G401.6 (cell line): ENCODE data around the gene HTT.

Experiments
- FAIRE-seq: peaks from 2 replicates; lab custom pipeline; 2012; peaks lifted over from hg19 to GRCh38; lab: Jason Lieb, UNC

Gene HTT

DNA sequence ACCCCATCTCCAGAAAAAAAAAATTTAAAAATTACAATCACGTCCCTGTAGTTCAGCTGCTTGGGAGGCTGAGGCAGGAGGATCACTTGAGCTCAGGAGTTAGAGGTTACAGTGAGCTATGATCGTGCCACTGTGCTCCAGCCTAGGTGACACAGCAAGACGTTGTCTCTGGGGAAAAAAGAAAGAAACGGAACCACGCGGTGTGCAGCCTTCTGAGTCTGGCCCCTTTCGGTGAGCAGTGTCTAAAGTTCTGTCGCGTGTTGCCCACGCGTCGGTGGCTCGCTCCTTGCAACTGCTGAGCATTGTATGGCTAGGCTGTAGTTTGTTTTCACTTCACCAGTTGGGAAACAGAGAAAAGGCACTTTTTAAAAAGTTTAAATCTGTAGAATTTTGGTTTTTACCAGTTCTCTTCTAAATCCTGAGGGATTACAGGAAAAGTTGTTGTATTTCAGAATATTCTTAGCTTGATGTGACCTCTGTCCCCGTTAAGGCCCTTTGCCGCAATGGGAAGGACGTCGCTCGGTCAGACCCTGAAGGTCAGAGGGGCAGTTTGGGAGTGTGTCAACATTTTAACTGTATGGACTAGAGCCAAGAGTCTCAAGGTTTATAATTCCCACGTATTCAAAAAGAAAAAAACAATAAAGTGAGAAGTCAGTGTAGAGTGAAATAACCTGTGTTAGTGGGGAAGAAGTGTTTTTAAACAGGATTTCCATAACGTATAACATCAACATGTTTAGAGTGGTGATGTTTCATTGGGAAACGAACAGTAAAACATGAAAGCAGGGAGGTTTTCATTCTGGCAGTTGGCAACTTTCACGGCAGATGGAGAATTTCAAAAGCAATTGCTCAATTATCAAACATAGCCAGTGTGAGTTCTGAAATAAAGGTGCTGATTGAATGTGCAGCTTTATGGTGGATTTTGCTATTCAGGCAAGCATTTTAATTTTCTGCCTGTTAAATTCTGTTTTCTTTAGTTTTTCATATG lies 128.6 kb downstream of the HTT start:
- no peak for FAIRE-seq

DNA sequence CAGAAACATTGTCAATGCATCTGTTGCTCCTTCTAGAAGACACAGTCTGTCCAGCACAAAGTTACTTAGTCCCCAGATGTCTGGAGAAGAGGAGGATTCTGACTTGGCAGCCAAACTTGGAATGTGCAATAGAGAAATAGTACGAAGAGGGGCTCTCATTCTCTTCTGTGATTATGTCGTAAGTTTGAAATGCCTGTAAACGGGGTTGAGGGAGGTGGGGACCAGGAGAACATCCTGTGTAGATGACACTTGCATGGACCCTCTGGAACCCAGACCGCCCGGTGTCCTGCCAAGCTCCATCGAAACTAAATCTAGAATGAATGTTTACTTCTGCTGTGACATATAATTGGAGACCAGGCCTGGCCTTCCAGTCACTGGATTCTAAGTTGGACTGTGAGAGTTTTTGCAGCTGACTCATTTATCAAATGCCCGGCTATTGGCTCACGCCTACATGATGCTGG lies 129.5 kb downstream of the HTT start:
- FAIRE-seq: no peak

DNA sequence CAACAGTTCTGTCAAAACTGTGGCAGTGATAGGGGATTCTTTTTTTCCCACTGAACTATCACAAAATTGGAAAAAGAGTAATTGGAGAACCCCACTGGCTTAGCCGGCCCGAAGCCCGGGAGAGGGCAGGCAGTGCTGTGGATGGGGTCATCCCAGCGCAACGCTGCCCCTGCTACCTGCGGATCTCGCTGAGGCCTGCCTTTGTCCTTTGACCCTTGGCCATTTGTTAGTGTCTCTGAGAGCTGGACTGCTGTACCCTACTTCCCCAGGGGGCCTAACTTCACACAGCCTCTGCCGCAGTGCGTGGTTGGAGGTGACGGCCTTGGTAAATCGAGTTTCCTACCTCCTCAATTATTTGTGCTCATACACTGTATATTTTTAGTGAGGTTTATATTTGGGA lies 131.5 kb downstream of the HTT start:
- no peak for FAIRE-seq

DNA sequence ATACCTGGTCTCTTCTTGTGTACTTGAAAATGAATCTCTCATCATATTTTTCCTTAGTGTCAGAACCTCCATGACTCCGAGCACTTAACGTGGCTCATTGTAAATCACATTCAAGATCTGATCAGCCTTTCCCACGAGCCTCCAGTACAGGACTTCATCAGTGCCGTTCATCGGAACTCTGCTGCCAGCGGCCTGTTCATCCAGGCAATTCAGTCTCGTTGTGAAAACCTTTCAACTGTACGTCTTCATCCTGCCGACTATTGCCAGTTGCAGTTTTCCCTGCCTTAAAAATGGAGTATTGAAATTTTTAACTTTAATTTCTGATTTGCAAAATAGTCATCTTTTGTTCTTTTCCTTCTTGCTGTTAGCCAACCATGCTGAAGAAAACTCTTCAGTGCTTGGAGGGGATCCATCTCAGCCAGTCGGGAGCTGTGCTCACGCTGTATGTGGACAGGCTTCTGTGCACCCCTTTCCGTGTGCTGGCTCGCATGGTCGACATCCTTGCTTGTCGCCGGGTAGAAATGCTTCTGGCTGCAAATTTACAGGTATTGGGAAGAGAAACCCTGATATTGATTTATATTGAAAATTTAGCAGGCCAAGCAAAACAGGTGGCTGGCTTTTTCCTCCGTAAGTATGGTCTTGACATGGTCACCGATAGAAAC lies 132.1 kb downstream of the HTT start:
- no peak for FAIRE-seq

DNA sequence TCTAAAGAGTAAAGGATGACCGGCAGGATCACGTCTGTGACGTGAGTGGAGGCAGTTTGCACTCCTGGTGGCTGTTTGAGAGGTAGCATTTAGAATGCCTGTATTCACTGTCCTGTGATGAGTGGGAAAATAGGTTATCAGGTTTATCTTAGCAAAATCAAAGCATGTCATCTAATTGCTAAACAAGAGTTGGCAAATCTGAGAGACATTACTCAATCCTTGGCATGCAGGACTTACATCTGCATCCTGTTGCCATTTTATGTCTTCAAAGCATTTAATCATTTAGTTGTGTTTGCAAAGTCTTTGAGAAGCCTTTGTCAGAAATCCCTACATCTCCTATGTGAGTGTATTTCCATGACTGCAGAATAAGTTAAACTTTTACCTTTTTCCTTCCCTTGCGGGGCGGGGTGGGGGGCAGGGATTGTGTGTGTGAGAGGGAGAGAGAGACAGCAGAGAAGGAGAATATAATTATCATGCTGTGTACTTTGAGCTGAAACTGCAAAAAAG lies 133.1 kb downstream of the HTT start:
- no peak for FAIRE-seq

DNA sequence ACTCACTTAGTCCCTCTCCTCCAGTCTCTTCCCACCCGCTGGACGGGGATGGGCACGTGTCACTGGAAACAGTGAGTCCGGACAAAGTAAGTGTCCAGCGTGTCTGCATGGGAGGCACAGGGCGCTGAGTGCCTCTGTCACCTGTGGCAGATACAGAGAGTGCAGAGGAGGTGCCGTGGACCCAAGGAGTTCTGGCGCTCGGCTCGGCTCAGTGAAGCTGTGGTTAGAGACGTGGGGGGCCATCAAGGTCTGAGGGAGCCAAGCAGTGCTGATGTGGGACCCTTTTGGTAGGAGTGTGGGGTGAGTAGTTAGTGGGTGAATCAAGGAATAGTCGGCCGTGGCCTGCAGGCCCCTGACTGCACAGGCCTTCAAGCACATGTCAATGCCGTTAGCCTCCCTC lies 134.3 kb downstream of the HTT start:
- FAIRE-seq: no peak

DNA sequence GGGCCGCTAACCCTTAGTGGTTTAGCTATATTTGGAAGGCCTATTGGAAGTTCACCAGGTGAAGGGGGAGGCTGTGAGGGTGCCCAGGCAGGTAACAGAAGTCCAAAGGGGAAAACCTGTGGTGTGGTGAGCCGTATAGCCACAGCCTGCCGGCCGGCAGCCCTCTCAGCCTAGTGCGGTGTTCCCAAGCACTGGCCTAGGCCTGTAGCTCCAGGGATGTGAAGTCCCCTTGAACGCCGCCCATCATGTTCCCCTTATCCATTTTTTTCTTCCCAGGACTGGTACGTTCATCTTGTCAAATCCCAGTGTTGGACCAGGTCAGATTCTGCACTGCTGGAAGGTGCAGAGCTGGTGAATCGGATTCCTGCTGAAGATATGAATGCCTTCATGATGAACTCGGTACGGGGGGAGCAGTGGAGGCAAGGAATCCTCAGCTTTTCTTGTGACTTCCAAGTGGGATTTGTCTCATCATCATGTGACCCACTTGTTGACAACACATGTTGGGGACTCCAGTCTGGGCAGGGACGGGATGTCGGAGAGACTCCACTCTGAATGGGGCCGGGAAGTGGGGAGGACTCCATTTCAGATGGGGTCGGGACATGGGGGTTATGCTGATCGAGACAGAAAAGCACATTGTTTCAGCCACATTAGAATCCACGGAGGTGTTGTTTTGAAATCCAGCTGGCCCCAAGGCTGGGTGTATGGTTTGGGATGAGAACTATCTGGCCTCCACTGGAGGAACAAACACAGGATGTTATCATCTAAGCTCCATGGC lies 135.3 kb downstream of the HTT start:
- no peak for FAIRE-seq

DNA sequence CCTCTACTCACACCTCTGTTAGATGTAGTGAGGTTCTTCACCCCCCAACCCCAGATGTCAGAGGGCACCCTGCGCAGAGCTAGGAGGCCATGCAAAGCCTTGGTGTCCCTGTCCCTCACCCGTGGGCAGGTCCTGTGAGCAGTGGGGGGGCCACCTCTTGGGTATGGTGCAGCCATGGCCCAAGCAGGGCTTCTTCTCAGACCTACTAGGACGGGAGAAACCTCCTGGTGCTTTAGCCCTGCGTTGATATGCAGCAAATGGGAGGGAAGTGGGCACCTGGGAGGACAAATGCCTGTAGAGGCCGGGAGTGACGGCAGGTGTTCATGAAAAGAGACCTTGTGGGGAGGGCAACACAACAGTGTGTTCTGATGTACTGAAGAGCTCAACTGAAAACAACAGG lies 136.0 kb downstream of the HTT start:
- no peak for FAIRE-seq

DNA sequence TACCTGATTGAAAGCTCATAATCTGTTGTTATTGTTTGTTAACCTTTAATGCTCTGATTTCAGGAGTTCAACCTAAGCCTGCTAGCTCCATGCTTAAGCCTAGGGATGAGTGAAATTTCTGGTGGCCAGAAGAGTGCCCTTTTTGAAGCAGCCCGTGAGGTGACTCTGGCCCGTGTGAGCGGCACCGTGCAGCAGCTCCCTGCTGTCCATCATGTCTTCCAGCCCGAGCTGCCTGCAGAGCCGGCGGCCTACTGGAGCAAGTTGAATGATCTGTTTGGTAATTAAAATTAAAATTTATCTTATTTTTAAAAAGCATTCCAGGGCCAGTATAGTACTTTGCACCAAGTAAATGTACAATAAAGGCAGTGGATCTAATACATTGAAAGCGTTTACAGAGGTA lies 137.4 kb downstream of the HTT start:
- no peak for FAIRE-seq

DNA sequence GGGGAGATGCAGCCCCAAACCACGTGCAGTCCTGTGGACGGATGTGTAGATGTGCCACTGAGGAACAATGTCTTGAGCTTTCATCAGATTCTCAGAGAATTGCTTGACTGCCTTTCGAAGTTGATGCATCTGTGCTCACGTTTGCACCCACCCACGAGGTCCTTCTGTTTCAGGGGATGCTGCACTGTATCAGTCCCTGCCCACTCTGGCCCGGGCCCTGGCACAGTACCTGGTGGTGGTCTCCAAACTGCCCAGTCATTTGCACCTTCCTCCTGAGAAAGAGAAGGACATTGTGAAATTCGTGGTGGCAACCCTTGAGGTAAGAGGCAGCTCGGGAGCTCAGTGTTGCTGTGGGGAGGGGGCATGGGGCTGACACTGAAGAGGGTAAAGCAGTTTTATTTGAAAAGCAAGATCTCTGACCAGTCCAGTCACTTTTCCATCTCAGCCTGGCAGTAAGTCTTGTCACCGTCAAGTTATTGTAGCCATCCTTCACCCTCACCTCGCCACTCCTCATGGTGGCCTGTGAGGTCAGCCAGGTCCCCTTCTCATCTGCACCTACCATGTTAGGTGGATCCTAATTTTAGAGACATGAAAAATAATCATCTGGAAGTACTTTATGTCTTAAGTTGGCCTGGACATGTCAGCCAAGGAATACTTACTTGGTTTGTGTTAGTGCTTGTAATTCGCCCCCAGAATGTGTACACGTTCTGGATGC lies 138.1 kb downstream of the HTT start:
- no peak for FAIRE-seq

DNA sequence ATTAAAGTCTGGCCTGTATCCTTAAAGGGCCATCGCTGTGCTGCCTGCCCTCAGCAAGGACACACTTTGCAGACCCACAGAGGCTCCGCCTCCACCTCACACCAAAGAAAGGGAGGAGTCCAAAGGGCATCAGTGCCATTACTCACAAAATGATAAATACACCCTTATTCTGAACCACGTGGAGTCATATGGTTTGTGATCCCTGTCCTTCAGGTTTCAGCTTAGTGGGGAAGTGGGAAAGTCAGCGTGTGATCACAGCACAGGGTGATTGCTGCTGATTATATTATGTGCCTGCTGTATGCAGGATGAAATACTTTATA lies 138.6 kb downstream of the HTT start:
- no peak for FAIRE-seq

DNA sequence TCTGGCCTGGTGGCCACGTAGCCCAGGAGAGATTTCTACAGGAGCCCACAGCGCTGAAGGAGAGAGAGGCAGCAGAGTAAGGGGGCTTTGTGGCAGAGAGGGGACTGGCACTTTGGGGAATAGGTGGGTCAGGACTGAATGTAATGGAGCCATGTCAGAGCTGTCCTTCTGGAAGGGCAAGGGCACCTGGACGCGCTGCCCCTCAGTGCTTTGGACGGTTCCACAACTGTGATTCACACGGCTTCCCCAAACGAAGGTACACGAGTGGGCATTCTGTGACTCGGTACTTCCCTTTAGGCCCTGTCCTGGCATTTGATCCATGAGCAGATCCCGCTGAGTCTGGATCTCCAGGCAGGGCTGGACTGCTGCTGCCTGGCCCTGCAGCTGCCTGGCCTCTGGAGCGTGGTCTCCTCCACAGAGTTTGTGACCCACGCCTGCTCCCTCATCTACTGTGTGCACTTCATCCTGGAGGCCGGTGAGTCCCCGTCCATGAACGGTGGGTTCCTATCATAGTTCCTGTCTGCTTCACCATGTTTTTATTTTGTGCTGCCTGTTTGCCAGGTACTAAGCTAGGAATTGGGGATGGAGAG lies 139.3 kb downstream of the HTT start:
- FAIRE-seq: no peak

DNA sequence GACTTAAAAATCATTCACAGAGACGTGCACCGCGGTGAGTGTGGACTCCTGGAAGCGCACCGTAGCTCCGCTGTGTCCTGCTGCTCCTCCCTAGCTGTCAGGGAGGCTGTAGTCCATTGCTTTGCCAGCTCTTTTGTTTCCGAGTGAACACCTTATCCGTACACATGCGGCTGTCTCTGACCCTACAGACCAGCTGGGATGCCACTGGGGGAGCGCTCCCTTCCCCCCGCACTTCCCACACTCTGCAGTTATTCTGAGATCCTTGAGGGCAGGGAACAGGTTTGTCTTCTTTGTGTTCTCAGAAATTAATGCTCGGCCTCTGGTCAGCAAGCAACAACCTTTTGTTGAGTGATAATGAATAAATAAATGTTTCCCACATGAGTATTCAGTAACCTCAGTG lies 140.8 kb downstream of the HTT start:
- FAIRE-seq: no peak

DNA sequence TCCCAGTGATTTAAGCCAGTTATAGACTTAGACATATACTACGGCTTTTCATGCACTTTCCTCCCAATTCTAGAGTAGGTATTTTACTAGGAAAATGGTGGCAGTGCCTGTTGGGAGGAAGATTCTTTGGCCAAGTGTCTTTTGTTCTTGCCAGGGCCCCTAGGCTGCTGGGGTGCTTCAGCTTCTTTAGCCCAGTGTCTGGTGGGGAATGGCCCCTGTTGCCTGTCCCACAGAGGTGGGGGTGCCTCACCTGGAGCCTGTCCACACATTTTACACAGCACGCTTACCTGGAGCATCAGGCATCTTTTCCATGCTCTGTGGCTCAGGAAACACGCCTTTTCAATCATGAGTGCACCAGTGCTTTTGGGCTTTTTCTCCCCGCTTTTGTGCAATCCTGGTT lies 141.3 kb downstream of the HTT start:
- FAIRE-seq: no peak

DNA sequence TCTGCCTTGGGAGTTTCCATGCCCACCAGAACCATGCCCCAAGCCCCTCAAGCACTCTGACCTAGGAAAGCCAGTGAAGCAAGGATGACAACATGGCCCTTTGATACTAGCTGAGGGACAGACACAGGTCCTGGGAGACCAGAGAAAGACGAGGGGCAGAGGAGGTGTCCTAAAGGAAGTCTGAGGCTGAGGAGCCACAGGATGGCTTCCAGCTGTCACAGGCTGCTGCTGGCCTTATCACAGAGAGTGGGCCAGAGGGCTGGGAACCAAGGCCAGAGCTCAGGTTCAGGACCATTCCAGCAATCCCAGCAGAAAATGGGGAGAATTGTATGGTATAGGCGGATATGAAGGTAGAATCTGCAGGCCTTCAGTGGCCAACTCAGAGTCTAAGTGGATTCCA lies 142.8 kb downstream of the HTT start:
- no peak for FAIRE-seq

DNA sequence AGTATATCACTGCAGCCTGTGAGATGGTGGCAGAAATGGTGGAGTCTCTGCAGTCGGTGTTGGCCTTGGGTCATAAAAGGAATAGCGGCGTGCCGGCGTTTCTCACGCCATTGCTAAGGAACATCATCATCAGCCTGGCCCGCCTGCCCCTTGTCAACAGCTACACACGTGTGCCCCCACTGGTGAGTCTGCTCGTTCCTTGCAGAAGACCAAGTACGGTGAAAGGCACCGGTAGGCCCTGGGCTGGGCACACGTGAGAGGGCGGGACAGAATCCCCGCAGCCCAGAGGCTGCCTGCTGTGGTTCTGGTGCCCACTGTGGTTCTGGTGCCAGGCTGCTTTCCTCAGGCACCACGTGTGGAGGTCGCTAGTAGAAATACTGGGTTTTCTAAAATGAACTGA lies 143.3 kb downstream of the HTT start:
- FAIRE-seq: no peak

DNA sequence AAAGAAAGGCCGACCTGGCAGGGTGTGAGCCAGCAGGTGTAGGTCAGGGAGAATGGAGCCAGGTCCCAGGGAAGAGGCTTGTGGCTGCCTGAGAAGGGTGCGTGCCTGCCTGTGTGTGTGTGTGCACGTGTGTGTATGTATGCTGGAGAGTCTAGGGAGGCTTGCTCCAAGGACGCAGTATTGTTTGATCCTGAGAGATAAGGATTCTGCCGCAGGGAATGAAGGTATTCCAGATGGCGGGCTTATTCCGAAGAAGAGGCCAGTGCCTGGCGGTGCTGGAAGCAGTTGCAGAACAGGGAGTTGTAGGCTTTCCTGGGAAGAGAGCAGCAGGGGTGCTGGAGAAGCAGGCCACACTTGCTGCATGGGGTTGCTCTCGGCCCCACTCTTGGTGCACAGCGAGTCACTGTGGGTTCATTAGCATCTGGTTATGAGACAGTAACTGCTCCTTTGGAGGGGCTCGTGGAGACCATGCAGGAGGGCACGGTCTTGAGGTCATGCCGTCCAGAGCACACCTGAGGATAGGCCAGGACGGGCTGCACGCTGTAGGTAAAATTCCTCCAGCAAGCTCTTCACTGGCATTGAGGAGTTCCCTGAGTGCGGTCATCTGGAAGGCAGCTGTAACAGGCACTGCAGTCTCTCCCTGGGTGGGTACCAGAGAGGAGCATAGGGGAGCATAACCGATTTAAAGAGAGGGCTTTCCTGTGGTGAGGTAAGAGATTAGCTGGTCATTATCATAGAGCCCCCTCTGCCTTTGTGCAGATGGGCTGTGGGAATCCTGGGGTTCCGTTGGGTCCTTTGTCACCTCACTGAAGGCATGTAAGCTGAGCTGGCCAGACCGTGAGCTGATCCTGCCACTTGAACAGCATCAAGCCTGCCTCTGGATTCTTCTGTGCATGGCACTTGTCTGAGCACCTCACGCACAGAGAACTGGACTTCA lies 144.6 kb downstream of the HTT start:
- no peak for FAIRE-seq

DNA sequence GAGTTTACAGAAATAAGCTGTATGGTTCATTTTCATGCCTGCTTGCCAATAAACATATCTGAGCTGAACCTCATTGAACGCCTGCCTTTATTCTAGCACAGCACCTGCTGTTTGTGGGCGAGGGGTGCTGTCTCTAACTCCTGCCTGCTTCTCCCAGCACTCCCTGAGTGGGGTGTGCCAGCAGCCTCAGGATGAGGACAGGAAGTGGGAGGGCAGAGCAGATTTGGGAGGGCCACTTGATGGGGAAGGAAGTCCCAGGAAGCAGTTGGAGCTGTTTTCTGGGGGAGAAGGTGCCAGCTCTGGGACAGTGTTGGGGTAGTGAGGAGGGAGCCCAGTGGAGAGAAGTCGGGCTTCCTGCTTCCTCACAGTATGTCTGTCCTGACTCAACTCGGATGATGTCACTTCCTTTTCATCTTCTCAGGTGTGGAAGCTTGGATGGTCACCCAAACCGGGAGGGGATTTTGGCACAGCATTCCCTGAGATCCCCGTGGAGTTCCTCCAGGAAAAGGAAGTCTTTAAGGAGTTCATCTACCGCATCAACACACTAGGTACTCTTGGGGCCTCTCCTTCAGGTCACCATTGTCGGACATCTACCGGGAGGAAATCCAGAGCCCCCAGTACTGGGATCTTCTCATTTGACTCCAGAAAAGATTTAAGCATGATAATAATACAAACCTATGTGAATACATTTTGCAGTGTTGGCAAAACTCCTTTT lies 145.4 kb downstream of the HTT start:
- no peak for FAIRE-seq

DNA sequence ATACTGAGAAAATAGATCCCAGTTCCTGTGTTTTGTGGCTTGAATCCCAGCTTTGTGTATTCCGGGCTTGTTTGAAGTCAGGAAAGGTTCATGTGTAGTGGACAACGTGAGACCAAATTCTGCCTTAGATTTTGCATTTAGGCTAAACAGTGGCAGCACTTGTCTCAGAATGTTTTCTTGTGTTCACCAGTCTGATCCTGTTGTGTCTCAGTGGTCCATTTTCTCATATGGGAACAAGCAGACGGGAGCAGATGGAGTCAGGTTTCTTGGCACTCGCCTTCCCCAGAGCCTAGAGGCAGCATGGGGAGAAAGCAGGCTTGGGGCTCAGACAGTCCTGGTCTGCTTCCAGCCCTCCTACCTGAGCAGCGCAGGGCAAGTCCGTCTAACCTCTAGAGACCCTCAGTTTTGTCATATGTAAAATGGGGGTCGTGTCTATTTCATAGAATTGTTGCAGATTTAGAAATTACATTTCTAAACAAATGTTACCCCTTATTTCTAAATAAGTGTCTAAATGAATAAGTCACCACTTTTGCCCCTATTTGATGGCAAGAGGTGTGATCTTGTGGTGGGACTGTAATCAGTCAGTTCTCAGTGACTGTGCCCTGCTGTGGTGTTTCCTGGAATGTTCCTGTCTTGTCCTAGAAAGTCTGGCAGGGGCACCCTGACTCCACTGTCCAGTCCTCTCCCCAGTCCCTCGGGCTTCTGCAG lies 146.1 kb downstream of the HTT start:
- FAIRE-seq: no peak

DNA sequence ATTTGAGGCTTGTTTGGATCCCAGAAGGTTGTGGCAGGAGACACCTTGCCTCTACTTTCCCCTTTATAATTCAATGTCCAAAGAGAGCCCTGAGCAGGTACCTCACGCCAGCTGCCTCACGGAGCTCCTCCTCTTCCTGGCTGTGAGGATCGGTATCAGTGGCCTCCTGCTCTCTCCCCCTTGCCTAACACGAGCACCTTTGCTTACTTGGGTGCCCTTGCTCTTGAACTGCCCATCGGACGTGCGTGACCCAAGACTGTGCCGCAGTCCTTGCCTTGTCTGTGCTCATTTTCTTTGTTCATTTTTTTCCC lies 146.7 kb downstream of the HTT start:
- no peak for FAIRE-seq
